Measurements from ENCODE around the gene MBD3L2. TPM values are rescaled to one million over a fixed set of nuclear protein-coding genes. Genes with fewer than 3 reads are reported as not detected.

The MBD3L2 gene
- total RNA-seq, 1 donor from 2014 or later, result not detected

- peak overlapping the region; percentile 96 for H3K4me3 Mint-ChIP-seq
- peak overlapping the region; percentile 94 for H3K27ac Mint-ChIP-seq
- H3K4me1 Mint-ChIP-seq (ENCODE audit: low read depth), result peaks cover 12% of the 10 kb centered on the region
- H3K9me3 Mint-ChIP-seq, result peaks cover 7% of the 10 kb centered on the region
- DNase-seq (ENCODE audit: low spot score), result no peak
- no peaks in the 10 kb centered on the region for H3K27me3 Mint-ChIP-seq (ENCODE audit: insufficient read depth)
- H3K36me3 Mint-ChIP-seq (ENCODE audit: low read depth), result peaks cover 29% of the 10 kb centered on the region
- intact Hi-C loops (cut with micrococcal nuclease), result no loop called here
Measured at GRCh38 chr19:7068599-7068998, 19.5 kb downstream of the MBD3L2 start.

GRCh38 chr19:7069042-7069903 lies 20.2 kb downstream of the MBD3L2 start, which contains the start of gene ZNF557:
TSS of gene ZNF557 (plus strand) at chr19:7069703. CDS start at chr19:7075075, 5,372 bp downstream.
- peak within 1 kb of the TSS; percentile 96 for H3K4me3 Mint-ChIP-seq
- H3K27me3 Mint-ChIP-seq (ENCODE audit: insufficient read depth), result no peaks in the 10 kb centered on the region
- H3K36me3 Mint-ChIP-seq (ENCODE audit: low read depth), result peaks cover 35% of the 10 kb centered on the region
- H3K27ac Mint-ChIP-seq, result peak within 1 kb of the TSS; percentile 94
- peaks cover 12% of the 10 kb centered on the region for H3K4me1 Mint-ChIP-seq (ENCODE audit: low read depth)
- peak; percentile 97 for DNase-seq (ENCODE audit: low spot score)
- intact Hi-C loops (cut with micrococcal nuclease), result loop anchor here (1.0 kb wide), 1 partner anchor 30 kb away; no protein-coding TSS in a partner anchor
- H3K9me3 Mint-ChIP-seq, result peaks cover 7% of the 10 kb centered on the region

- Mint-ChIP-seq H3K4me1 (ENCODE audit: low read depth) (peaks cover 12% of the 10 kb centered on the region), H3K27me3 (ENCODE audit: insufficient read depth) (no peaks in the 10 kb centered on the region), H3K9me3 (peaks cover 7% of the 10 kb centered on the region), H3K36me3 (ENCODE audit: low read depth) (peaks cover 38% of the 10 kb centered on the region), H3K27ac (peak overlapping the region; percentile 94), H3K4me3 (peak overlapping the region; percentile 96)
- no peak for DNase-seq (ENCODE audit: low spot score)
- intact Hi-C loops (cut with micrococcal nuclease), result loop anchor here (1.0 kb wide), 1 partner anchor 29 kb away; no protein-coding TSS in a partner anchor
Measured at GRCh38 chr19:7069904-7070226, 20.7 kb downstream of the MBD3L2 start.

- peaks cover 63% of the 10 kb centered on the region for H3K36me3 Mint-ChIP-seq (ENCODE audit: low read depth)
- peaks cover 15% of the 10 kb centered on the region for H3K9me3 Mint-ChIP-seq
- H3K4me3 Mint-ChIP-seq, result peak overlapping the region; percentile 69
- no peaks in the 10 kb centered on the region for H3K27me3 Mint-ChIP-seq (ENCODE audit: insufficient read depth)
- H3K4me1 Mint-ChIP-seq (ENCODE audit: low read depth), result peaks cover 12% of the 10 kb centered on the region
- no peak for DNase-seq (ENCODE audit: low spot score)
- peak overlapping the region; percentile 55 for H3K27ac Mint-ChIP-seq
- intact Hi-C loops (cut with micrococcal nuclease), result no loop called here
Measured at GRCh38 chr19:7072541-7072940, 23.4 kb downstream of the MBD3L2 start.

GRCh38 chr19:7074705-7075282 lies 25.7 kb downstream of the MBD3L2 start:
- intact Hi-C loops (cut with micrococcal nuclease), result no loop called here
- H3K4me3 Mint-ChIP-seq, result no peak overlapping the region
- no peak for DNase-seq (ENCODE audit: low spot score)

GRCh38 chr19:7076151-7076550 lies 27.0 kb downstream of the MBD3L2 start:
- DNase-seq (ENCODE audit: low spot score), result no peak
- H3K27me3 Mint-ChIP-seq (ENCODE audit: insufficient read depth), result no peaks in the 10 kb centered on the region
- H3K27ac Mint-ChIP-seq, result no peak overlapping the region
- H3K36me3 Mint-ChIP-seq (ENCODE audit: low read depth), result peaks cover 83% of the 10 kb centered on the region
- intact Hi-C loops (cut with micrococcal nuclease), result no loop called here
- H3K9me3 Mint-ChIP-seq, result peaks cover 46% of the 10 kb centered on the region
- peaks cover 6% of the 10 kb centered on the region for H3K4me1 Mint-ChIP-seq (ENCODE audit: low read depth)
- H3K4me3 Mint-ChIP-seq, result no peak overlapping the region

More at GRCh38 chr19:7074705-7075282, 25.7 kb downstream of the MBD3L2 start:
- Mint-ChIP-seq H3K27ac (no peak overlapping the region), H3K9me3 (peaks cover 34% of the 10 kb centered on the region), H3K27me3 (ENCODE audit: insufficient read depth) (no peaks in the 10 kb centered on the region), H3K4me1 (ENCODE audit: low read depth) (peaks cover 6% of the 10 kb centered on the region), H3K36me3 (ENCODE audit: low read depth) (peaks cover 82% of the 10 kb centered on the region)

GRCh38 chr19:7078008-7078407 lies 28.9 kb downstream of the MBD3L2 start:
- H3K36me3 Mint-ChIP-seq (ENCODE audit: low read depth), result peaks cover 89% of the 10 kb centered on the region
- peaks cover 53% of the 10 kb centered on the region for H3K9me3 Mint-ChIP-seq
- no peak overlapping the region for H3K27ac Mint-ChIP-seq
- DNase-seq (ENCODE audit: low spot score), result no peak
- H3K4me1 Mint-ChIP-seq (ENCODE audit: low read depth), result no peaks in the 10 kb centered on the region
- no peaks in the 10 kb centered on the region for H3K27me3 Mint-ChIP-seq (ENCODE audit: insufficient read depth)
- intact Hi-C loops (cut with micrococcal nuclease), result no loop called here
- H3K4me3 Mint-ChIP-seq, result no peak overlapping the region

GRCh38 chr19:7083076-7083956 lies 34.2 kb downstream of the MBD3L2 start:
- intact Hi-C loops (cut with micrococcal nuclease), result loop anchor here (2.0 kb wide), 1 partner anchor 15 kb away; no protein-coding TSS in a partner anchor
- H3K27ac Mint-ChIP-seq, result no peak overlapping the region

GRCh38 chr19:7088999-7089398 lies 39.9 kb downstream of the MBD3L2 start:
- Mint-ChIP-seq H3K36me3 (ENCODE audit: low read depth) (peaks cover 18% of the 10 kb centered on the region), H3K4me1 (ENCODE audit: low read depth) (no peaks in the 10 kb centered on the region), H3K27me3 (ENCODE audit: insufficient read depth) (no peaks in the 10 kb centered on the region)

More at GRCh38 chr19:7083076-7083956, 34.2 kb downstream of the MBD3L2 start:
- DNase-seq (ENCODE audit: low spot score), result no peak
- Mint-ChIP-seq H3K36me3 (ENCODE audit: low read depth) (peaks cover 68% of the 10 kb centered on the region), H3K4me1 (ENCODE audit: low read depth) (no peaks in the 10 kb centered on the region), H3K27me3 (ENCODE audit: insufficient read depth) (no peaks in the 10 kb centered on the region), H3K4me3 (no peak overlapping the region), H3K9me3 (peaks cover 59% of the 10 kb centered on the region)

GRCh38 chr19:7098096-7098495 lies 49.0 kb downstream of the MBD3L2 start:
- Mint-ChIP-seq H3K4me1 (ENCODE audit: low read depth) (peaks cover 13% of the 10 kb centered on the region), H3K27me3 (ENCODE audit: insufficient read depth) (peaks cover 4% of the 10 kb centered on the region), H3K4me3 (peak overlapping the region; percentile 88), H3K9me3 (peaks cover 39% of the 10 kb centered on the region), H3K27ac (peak overlapping the region; percentile 85), H3K36me3 (ENCODE audit: low read depth) (peaks cover 10% of the 10 kb centered on the region)
- no peak for DNase-seq (ENCODE audit: low spot score)
- intact Hi-C loops (cut with micrococcal nuclease), result loop anchor here (2.0 to 5.0 kb wide), 3 partner anchors 15 to 583 kb away; partner anchors contain the start of gene TRAPPC5

More at GRCh38 chr19:7088999-7089398, 39.9 kb downstream of the MBD3L2 start:
- intact Hi-C loops (cut with micrococcal nuclease), result no loop called here
- no peak overlapping the region for H3K27ac Mint-ChIP-seq
- H3K9me3 Mint-ChIP-seq, result peaks cover 52% of the 10 kb centered on the region
- no peak overlapping the region for H3K4me3 Mint-ChIP-seq
- DNase-seq (ENCODE audit: low spot score), result no peak

- intact Hi-C loops (cut with micrococcal nuclease), result loop anchor here (1.0 to 5.0 kb wide), 4 partner anchors 16 to 582 kb away; partner anchors contain the start of genes TRAPPC5 and ZNF557
- peaks cover 35% of the 10 kb centered on the region for H3K9me3 Mint-ChIP-seq
- H3K27me3 Mint-ChIP-seq (ENCODE audit: insufficient read depth), result peaks cover 4% of the 10 kb centered on the region
- peak; percentile 84 for DNase-seq (ENCODE audit: low spot score)
- peaks cover 13% of the 10 kb centered on the region for H3K4me1 Mint-ChIP-seq (ENCODE audit: low read depth)
- peaks cover 10% of the 10 kb centered on the region for H3K36me3 Mint-ChIP-seq (ENCODE audit: low read depth)
- H3K27ac Mint-ChIP-seq, result peak overlapping the region; percentile 85
- H3K4me3 Mint-ChIP-seq, result peak overlapping the region; percentile 88
Measured at GRCh38 chr19:7098701-7099596, 49.8 kb downstream of the MBD3L2 start.
